ENCODE results near the gene OTOGL. TPM values are rescaled to one million over a fixed set of nuclear protein-coding genes. Genes with fewer than 3 reads are reported as not detected.
"Not testable (repeated sequence)": the region's sequence is repeated elsewhere in the genome, so short reads cannot be mapped to it uniquely, and the experiment has no call there.

The OTOGL gene
- total RNA-seq, 1 donor from 2014 or later, result 0.09 TPM

GRCh38 chr12:80058586-80058985 lies 40.8 kb upstream of the OTOGL start:
- H3K36me3 ChIP-seq, result no peaks in the 10 kb centered on the region
- intact Hi-C loops (cut with DNase I), result no loop called here
- ATAC-seq, result no peak

GRCh38 chr12:80059102-80059501 lies 40.2 kb upstream of the OTOGL start:
- H3K4me1 ChIP-seq, result no peaks in the 10 kb centered on the region
- no peak for ATAC-seq
- H3K36me3 ChIP-seq, result no peaks in the 10 kb centered on the region
- TF ChIP-seq CTCF (IDR thresholded peaks at IDR 0.05), result no peak
- no peak overlapping the region for H3K27ac ChIP-seq
- intact Hi-C loops (cut with DNase I), result no loop called here
- no peaks in the 10 kb centered on the region for H3K27me3 ChIP-seq
- no peak overlapping the region for H3K4me3 ChIP-seq
- DNase-seq, result no peak
- no peaks in the 10 kb centered on the region for H3K9me3 ChIP-seq

More at GRCh38 chr12:80058586-80058985, 40.8 kb upstream of the OTOGL start:
- no peak overlapping the region for H3K4me3 ChIP-seq
- no peak overlapping the region for H3K27ac ChIP-seq
- H3K27me3 ChIP-seq, result no peaks in the 10 kb centered on the region
- H3K9me3 ChIP-seq, result no peaks in the 10 kb centered on the region
- no peak for TF ChIP-seq CTCF (IDR thresholded peaks at IDR 0.05)
- H3K4me1 ChIP-seq, result no peaks in the 10 kb centered on the region
- no peak for DNase-seq

- no peak for TF ChIP-seq CTCF (IDR thresholded peaks at IDR 0.05)
- ATAC-seq (no peak), DNase-seq (no peak)
- H3K27me3 ChIP-seq, result no peaks in the 10 kb centered on the region
- intact Hi-C loops (cut with DNase I), result no loop called here
- H3K4me3 ChIP-seq, result no peak overlapping the region
- no peaks in the 10 kb centered on the region for H3K36me3 ChIP-seq
- no peaks in the 10 kb centered on the region for H3K4me1 ChIP-seq
- no peaks in the 10 kb centered on the region for H3K9me3 ChIP-seq
- H3K27ac ChIP-seq, result no peak overlapping the region
Measured at GRCh38 chr12:80059875-80060274, 39.5 kb upstream of the OTOGL start.

- no peak overlapping the region for H3K4me3 ChIP-seq
- DNase-seq, result no peak
- H3K36me3 ChIP-seq, result no peaks in the 10 kb centered on the region
- intact Hi-C loops (cut with DNase I), result no loop called here
- no peaks in the 10 kb centered on the region for H3K9me3 ChIP-seq
- no peak overlapping the region for H3K27ac ChIP-seq
- no peaks in the 10 kb centered on the region for H3K27me3 ChIP-seq
- no peak for TF ChIP-seq CTCF (IDR thresholded peaks at IDR 0.05)
- no peaks in the 10 kb centered on the region for H3K4me1 ChIP-seq
- no peak for ATAC-seq
Measured at GRCh38 chr12:80064269-80064668, 35.1 kb upstream of the OTOGL start.

GRCh38 chr12:80064951-80065350 lies 34.4 kb upstream of the OTOGL start:
- H3K4me1 ChIP-seq, result no peaks in the 10 kb centered on the region
- intact Hi-C loops (cut with DNase I), result no loop called here
- H3K9me3 ChIP-seq, result no peaks in the 10 kb centered on the region
- DNase-seq, result no peak
- H3K4me3 ChIP-seq, result no peak overlapping the region
- H3K27ac ChIP-seq, result no peak overlapping the region
- ATAC-seq, result no peak
- no peak for TF ChIP-seq CTCF (IDR thresholded peaks at IDR 0.05)
- no peaks in the 10 kb centered on the region for H3K27me3 ChIP-seq
- no peaks in the 10 kb centered on the region for H3K36me3 ChIP-seq

GRCh38 chr12:80068173-80068572 lies 31.2 kb upstream of the OTOGL start:
- ATAC-seq, result no peak
- H3K9me3 ChIP-seq, result no peaks in the 10 kb centered on the region
- no peak for TF ChIP-seq CTCF (IDR thresholded peaks at IDR 0.05)
- intact Hi-C loops (cut with DNase I), result no loop called here
- no peak overlapping the region for H3K4me3 ChIP-seq
- H3K27ac ChIP-seq, result no peak overlapping the region
- H3K36me3 ChIP-seq, result no peaks in the 10 kb centered on the region
- no peaks in the 10 kb centered on the region for H3K4me1 ChIP-seq
- H3K27me3 ChIP-seq, result no peaks in the 10 kb centered on the region
- DNase-seq, result no peak

- ATAC-seq; H3K9me3 ChIP-seq; H3K27me3 ChIP-seq; intact Hi-C loops (cut with DNase I); H3K27ac ChIP-seq; DNase-seq; H3K36me3 ChIP-seq; H3K4me3 ChIP-seq; H3K4me1 ChIP-seq: not testable (repeated sequence)
Measured at GRCh38 chr12:80083892-80084614, 15.3 kb upstream of the OTOGL start.
